Mesenchymal stem cell (in vitro differentiated cells and primary cell): ENCODE measurements around the gene C14orf180.

Source experiments
- DNase-seq: peaks from one replicate; pipeline ENCODE4 v3.0.0-alpha.2; 2013
- H2AFZ ChIP-seq: one replicate; pipeline ENCODE4 v1.6.1; 2013; ENCODE audit warnings: low read depth, mild to moderate bottlenecking, control low read depth, inconsistent platforms, low read length, moderate library complexity
- H2AK5ac ChIP-seq: 2 replicates; pipeline ENCODE4 v1.6.1; 2013; ENCODE audit warnings: low read length, moderate library complexity, mild to moderate bottlenecking, inconsistent platforms; ENCODE audit not compliant: severe bottlenecking
- H2BK120ac ChIP-seq: one replicate; pipeline ENCODE4 v1.6.1; 2013; ENCODE audit warnings: low read depth, mild to moderate bottlenecking, inconsistent platforms, low read length, moderate library complexity
- H2BK12ac ChIP-seq, 2 experiments: one replicate each; pipeline ENCODE4 v1.6.1; 2013; ENCODE audit warnings: inconsistent platforms in 2 of 2, low read length in 2 of 2, mild to moderate bottlenecking in 2 of 2, moderate library complexity in 2 of 2, control low read depth in 1 of 2
- H2BK15ac ChIP-seq: one replicate; pipeline ENCODE4 v1.6.1; 2013; ENCODE audit warnings: mild to moderate bottlenecking, low read depth, inconsistent platforms; ENCODE audit not compliant: poor library complexity, severe bottlenecking
- H2BK5ac ChIP-seq: 2 replicates; pipeline ENCODE4 v1.6.1; 2013; ENCODE audit warnings: low read depth, mild to moderate bottlenecking, low read length, control low read depth, inconsistent platforms; ENCODE audit not compliant: poor library complexity, severe bottlenecking
- H3K14ac ChIP-seq, 2 experiments: one replicate each; pipeline ENCODE4 v1.6.1; 2013; ENCODE audit warnings: inconsistent platforms in 2 of 2, low read length in 2 of 2, control low read depth in 1 of 2, mild to moderate bottlenecking in 1 of 2, moderate library complexity in 1 of 2
- H3K18ac ChIP-seq, 2 experiments: one replicate each; pipeline ENCODE4 v1.6.1; 2013; ENCODE audit warnings: inconsistent platforms in 2 of 2, low read length in 2 of 2, control low read depth in 1 of 2, low read depth in 1 of 2, mild to moderate bottlenecking in 1 of 2
- H3K23ac ChIP-seq, 2 experiments: one replicate each; pipeline ENCODE4 v1.6.1; 2013; ENCODE audit warnings: inconsistent platforms in 2 of 2, low read length in 2 of 2, mild to moderate bottlenecking in 2 of 2, moderate library complexity in 2 of 2, control low read depth in 1 of 2
- H3K27ac ChIP-seq: 2 replicates; pipeline ENCODE4 v1.5.1; 2013; ENCODE audit warnings: mild to moderate bottlenecking, moderate library complexity, low read length, control low read depth, inconsistent platforms; ENCODE audit not compliant: poor library complexity, severe bottlenecking
- H3K27me3 ChIP-seq, 2 experiments: 2 replicates each; pipeline versions ENCODE4 v1.6.1 to v1.7.0; 2013; ENCODE audit warnings: low read length in 2 of 2, mild to moderate bottlenecking in 2 of 2, moderate library complexity in 2 of 2, control low read depth in 1 of 2, inconsistent platforms in 1 of 2; ENCODE audit not compliant: control insufficient read depth in 1 of 2, insufficient read depth in 1 of 2
- H3K36me3 ChIP-seq, 2 experiments: 2 replicates each; pipeline versions ENCODE4 v1.6.1 to v1.7.0; 2013; ENCODE audit warnings: low read length in 2 of 2, control low read depth in 1 of 2, inconsistent platforms in 1 of 2, low read depth in 1 of 2, mild to moderate bottlenecking in 1 of 2; ENCODE audit not compliant: insufficient read depth in 2 of 2, control insufficient read depth in 1 of 2
- H3K4ac ChIP-seq, 2 experiments: one replicate each; pipeline ENCODE4 v1.6.1; 2013; ENCODE audit warnings: inconsistent platforms in 2 of 2, low read length in 2 of 2, mild to moderate bottlenecking in 2 of 2, moderate library complexity in 2 of 2, control low read depth in 1 of 2, low read depth in 1 of 2
- H3K4me1 ChIP-seq: 2 replicates; pipeline ENCODE4 v1.6.1; 2013; ENCODE audit warnings: low read depth, low read length, control low read depth; ENCODE audit not compliant: control insufficient read depth, insufficient read depth
- H3K4me2 ChIP-seq: 2 replicates; pipeline ENCODE4 v1.6.1; 2013; ENCODE audit warnings: low read length, mild to moderate bottlenecking, inconsistent platforms; ENCODE audit not compliant: poor library complexity, severe bottlenecking
- H3K4me3 ChIP-seq, 2 experiments: 2 replicates each; pipeline versions ENCODE4 v1.5.1 to v1.7.0; 2013; ENCODE audit warnings: low read length in 2 of 2, mild to moderate bottlenecking in 2 of 2, control low read depth in 1 of 2, low read depth in 1 of 2; ENCODE audit not compliant: insufficient read depth in 1 of 2
- H3K79me1 ChIP-seq: replicated peaks from 2 replicates; pipeline ENCODE4 v1.6.1; 2013; ENCODE audit warnings: mild to moderate bottlenecking, control low read depth, low read length, inconsistent platforms; ENCODE audit not compliant: poor library complexity, severe bottlenecking
- H3K9ac ChIP-seq: 2 replicates; pipeline ENCODE4 v1.7.0; 2013; ENCODE audit warnings: mild to moderate bottlenecking, low read length, moderate library complexity
- H3K9me3 ChIP-seq: 2 replicates; pipeline ENCODE4 v1.7.0; 2013; ENCODE audit warnings: mild to moderate bottlenecking, low read length; ENCODE audit not compliant: control insufficient read depth
- H4K8ac ChIP-seq: one replicate; pipeline ENCODE4 v1.6.1; 2013; ENCODE audit warnings: inconsistent platforms, mild to moderate bottlenecking, low read length, moderate library complexity
- H4K91ac ChIP-seq: one replicate; pipeline ENCODE4 v1.6.1; 2013; ENCODE audit warnings: mild to moderate bottlenecking, low read length, inconsistent platforms
- WGBS: methylation state at CpG from one replicate; pipeline ENCODE4 v1.1.7; 2013; ENCODE audit warnings: mixed read lengths; 5-methylcytosine and 5-hydroxymethylcytosine counted together

The C14orf180 gene

DNA sequence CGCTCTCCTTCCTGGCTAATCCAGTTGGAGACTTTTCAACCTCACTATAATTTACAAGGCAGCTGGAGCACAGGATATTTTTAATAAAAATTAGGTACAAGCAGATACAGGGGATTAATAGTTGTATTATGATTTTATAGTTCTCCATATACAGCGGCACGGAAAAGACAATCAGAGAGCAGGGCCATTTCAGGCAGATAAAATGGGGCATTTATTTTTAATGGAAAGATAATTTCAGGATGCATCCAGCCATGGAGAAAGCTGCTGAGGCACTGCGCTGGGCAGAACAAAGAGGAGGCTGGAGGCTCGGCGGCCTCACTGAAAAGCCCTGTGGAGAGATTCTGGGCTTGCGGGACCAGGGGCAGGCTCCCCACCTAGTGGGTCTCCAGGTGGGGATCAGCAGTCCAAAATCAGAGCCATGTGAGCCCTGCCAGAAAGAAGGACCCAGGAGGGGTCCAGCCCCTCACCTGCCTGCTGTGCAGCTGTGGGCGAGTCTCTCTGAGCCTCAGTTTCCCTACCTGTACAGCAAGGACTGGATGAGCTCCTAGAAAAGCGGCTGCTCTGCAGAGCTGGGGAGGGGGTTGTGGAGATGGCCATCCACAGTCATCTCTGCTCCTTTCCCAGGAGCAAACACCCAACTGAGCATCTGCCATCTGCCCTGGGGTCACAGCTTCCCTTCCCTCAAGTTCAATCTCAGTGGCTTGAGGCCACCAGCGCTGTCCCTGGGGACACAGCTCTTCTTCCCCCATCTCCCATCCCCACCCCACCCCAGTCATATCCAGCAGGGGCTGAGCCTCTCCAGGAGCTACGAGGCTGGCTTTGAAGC, 23.9 kb upstream of the C14orf180 start:
- Histone ChIP-seq H3K79me1 (no peaks in the 10 kb centered on the region), H4K91ac (no peak overlapping the region), H2BK120ac (no peak overlapping the region), H3K36me3 (no peaks in the 10 kb centered on the region), H3K18ac (no peak overlapping the region), H3K9ac (no peak overlapping the region), H4K8ac (no peak overlapping the region), H3K4ac (no peak overlapping the region), H3K4me2 (no peak overlapping the region), H2BK12ac (no peak overlapping the region), H3K23ac (no peak overlapping the region), H3K27me3 (peaks cover 42% of the 10 kb centered on the region in 2 experiments), H3K27ac (no peak overlapping the region), H2BK5ac (no peak overlapping the region), H2AFZ (no peak overlapping the region), H3K9me3 (no peaks in the 10 kb centered on the region), H3K4me1 (peaks cover 15% of the 10 kb centered on the region), H2BK15ac (no peak overlapping the region), H3K14ac (no peak overlapping the region), H3K4me3 (no peak overlapping the region), H2AK5ac (no peak overlapping the region)
- DNase-seq = no peak
- 84% methylated on average over 11 of the region's 11 CpGs for WGBS

- Histone ChIP-seq H3K27ac (no peak overlapping the region), H3K18ac (no peak overlapping the region), H3K4me1 (peaks cover 15% of the 10 kb centered on the region), H4K8ac (no peak overlapping the region), H3K9me3 (no peaks in the 10 kb centered on the region), H3K4ac (no peak overlapping the region), H2AK5ac (no peak overlapping the region), H3K23ac (no peak overlapping the region), H2BK15ac (no peak overlapping the region), H2BK120ac (no peak overlapping the region), H3K36me3 (no peaks in the 10 kb centered on the region), H3K79me1 (no peaks in the 10 kb centered on the region), H2BK5ac (no peak overlapping the region), H2BK12ac (no peak overlapping the region), H3K27me3 (peaks cover 46 to 50% of the 10 kb centered on the region in 2 experiments), H3K9ac (no peak overlapping the region), H2AFZ (no peak overlapping the region), H3K4me2 (no peak overlapping the region), H3K4me3 (no peak overlapping the region), H4K91ac (no peak overlapping the region), H3K14ac (no peak overlapping the region)
- WGBS = 67% methylated on average over 12 of the region's 13 CpGs
- DNase-seq = no peak
These were observed 23.1 kb upstream of the C14orf180 start for GRCh38 chr14:104556256-104557021.

DNA sequence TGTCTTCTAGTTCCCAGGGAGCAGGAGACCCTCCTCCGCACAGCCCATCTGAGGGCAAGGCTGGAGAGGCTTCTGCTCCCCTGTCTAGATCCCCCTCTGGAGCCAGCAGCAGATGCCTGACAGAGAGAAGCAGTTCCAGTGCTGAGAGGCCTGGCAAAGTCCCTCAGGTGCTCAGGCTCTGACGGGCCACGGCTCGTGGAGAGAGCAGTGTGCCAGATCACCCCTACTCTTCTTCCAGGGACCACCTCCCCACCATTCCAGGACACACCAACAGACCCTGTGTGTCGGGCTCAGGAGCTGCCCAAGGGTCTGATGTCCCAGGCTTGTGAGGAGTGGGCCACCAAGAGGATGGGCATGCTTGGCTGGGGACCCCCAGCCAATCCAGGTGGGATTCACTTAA, 22.5 kb upstream of the C14orf180 start:
- Histone ChIP-seq H3K4me2 (no peak overlapping the region), H3K27me3 (peaks cover 50 to 57% of the 10 kb centered on the region in 2 experiments), H2AFZ (no peak overlapping the region), H2AK5ac (no peak overlapping the region), H3K18ac (no peak overlapping the region), H3K14ac (no peak overlapping the region), H2BK120ac (no peak overlapping the region), H4K8ac (no peak overlapping the region), H3K27ac (no peak overlapping the region), H3K23ac (no peak overlapping the region), H4K91ac (no peak overlapping the region), H3K9ac (no peak overlapping the region), H2BK15ac (no peak overlapping the region), H3K36me3 (no peaks in the 10 kb centered on the region), H3K79me1 (no peaks in the 10 kb centered on the region), H3K4me1 (peaks cover 17% of the 10 kb centered on the region), H3K4me3 (no peak overlapping the region), H3K4ac (no peak overlapping the region), H3K9me3 (no peaks in the 10 kb centered on the region), H2BK12ac (no peak overlapping the region), H2BK5ac (no peak overlapping the region)
- WGBS = 86% methylated on average over 5 of the region's 5 CpGs
- no peak for DNase-seq

- H2AK5ac ChIP-seq = no peak overlapping the region
- no peak overlapping the region for H3K14ac ChIP-seq
- no peaks in the 10 kb centered on the region for H3K36me3 ChIP-seq
- no peak overlapping the region for H3K4me3 ChIP-seq
- no peaks in the 10 kb centered on the region for H3K9me3 ChIP-seq
- H3K79me1 ChIP-seq = no peaks in the 10 kb centered on the region
- no peak overlapping the region for H2BK15ac ChIP-seq
- H2BK5ac ChIP-seq = no peak overlapping the region
- no peak overlapping the region for H4K8ac ChIP-seq
- H3K27ac ChIP-seq = no peak overlapping the region
- DNase-seq = no peak
- H3K9ac ChIP-seq = no peak overlapping the region
- no peak overlapping the region for H2BK12ac ChIP-seq
- peaks cover 17% of the 10 kb centered on the region for H3K4me1 ChIP-seq
- no peak overlapping the region for H3K4ac ChIP-seq
- peaks cover 44 to 64% of the 10 kb centered on the region in 2 experiments for H3K27me3 ChIP-seq
- no peak overlapping the region for H2AFZ ChIP-seq
- H3K4me2 ChIP-seq = no peak overlapping the region
- H3K18ac ChIP-seq = no peak overlapping the region
- 95% methylated on average over 1 of the region's 1 CpG for WGBS
- H4K91ac ChIP-seq = no peak overlapping the region
- H2BK120ac ChIP-seq = no peak overlapping the region
- no peak overlapping the region for H3K23ac ChIP-seq
These were observed 21.8 kb upstream of the C14orf180 start for GRCh38 chr14:104557766-104558165.
